Measurements from ENCODE around the gene THOC1. TPM values are rescaled to one million over a fixed set of nuclear protein-coding genes. Genes with fewer than 3 reads are reported as not detected.

The THOC1 gene
- total and polyA plus RNA-seq, 2 of the 4 experiments (the other 2 are of a cell fraction): 13.3 to 15.8 TPM

GRCh38 chr18:195651-196050, 72.2 kb downstream of the THOC1 start:
- no peak for ATAC-seq (ENCODE audit: low read depth)
- H3K27me3 ChIP-seq (ENCODE audit: control insufficient read depth, insufficient read depth, low read length): no peaks in the 10 kb centered on the region
- no peak overlapping the region for H2BK120ac ChIP-seq (ENCODE audit: low read depth, low read length)
- DNase-seq: no peak
- POLR2A ChIA-PET (ENCODE audit: unreplicated experiment): no interaction called here
- H2AFZ ChIP-seq (replicated peaks; ENCODE audit: low read length, poor library complexity): no peak overlapping the region
- H3K4ac ChIP-seq (ENCODE audit: low read depth, low read length): no peak overlapping the region
- no peak overlapping the region for H3K14ac ChIP-seq (replicated peaks; ENCODE audit: low read depth, low read length)
- WGBS, 2 experiments (ENCODE audit: extremely low coverage in 2 of 2, insufficient read length in 1 of 2): no CpG with 5 or more reads among the region's 1 CpG
- H3K27ac ChIP-seq (ENCODE audit: insufficient read depth, low read length): no peak overlapping the region
- no peak overlapping the region for H2AK5ac ChIP-seq (ENCODE audit: low read depth, low read length)
- peaks cover 3% of the 10 kb centered on the region; the same call in 1 of the 2 replicates for H4K20me1 ChIP-seq (ENCODE audit: insufficient read depth, low read length)
- no peak overlapping the region for H2BK20ac ChIP-seq (ENCODE audit: low read depth, low read length)
- no peak overlapping the region for H2BK5ac ChIP-seq (ENCODE audit: low read depth, low read length, poor library complexity, severe bottlenecking)
- no peak overlapping the region for H3K18ac ChIP-seq (ENCODE audit: low read depth, low read length)
- H3K4me2 ChIP-seq (ENCODE audit: low read depth, low read length): no peak overlapping the region
- H4K91ac ChIP-seq (ENCODE audit: insufficient read depth, low read depth, low read length): no peak overlapping the region
- H2BK15ac ChIP-seq (ENCODE audit: low read depth, low read length): no peak overlapping the region
- no peak overlapping the region for H2AK9ac ChIP-seq (replicated peaks; ENCODE audit: low read depth, low read length, poor library complexity)
- no TSS peak for BruUV-seq (replicated peaks)
- in situ Hi-C loops (cut with MboI; ENCODE audit: low sequenced_read_pairs) (no loop called here), intact Hi-C loops (cut with micrococcal nuclease) (no loop called here), dilution Hi-C loops (cut with HindIII; ENCODE audit: low sequenced_read_pairs, unreplicated experiment) (no loop called here)
- no peak overlapping the region for H4K8ac ChIP-seq (ENCODE audit: low read depth in 2 of 2, low read length in 2 of 2)
- peaks cover 18% of the 10 kb centered on the region for H3K36me3 ChIP-seq (ENCODE audit: control insufficient read depth, insufficient read depth, low read length)
- no peak for TF ChIP-seq NFE2L2 (IDR thresholded peaks at IDR 0.05; ENCODE audit: low read depth, low read length)
- TF ChIP-seq CEBPB (IDR thresholded peaks at IDR 0.05; ENCODE audit: low read depth, low read length): no peak
- no peak for TF ChIP-seq RFX5 (IDR thresholded peaks at IDR 0.05; ENCODE audit: low read depth, low read length)
- no peak for TF ChIP-seq RCOR1 (IDR thresholded peaks at IDR 0.05; ENCODE audit: insufficient replicate concordance, low read length)
- no peak for TF ChIP-seq MAFK (IDR thresholded peaks at IDR 0.05; ENCODE audit: low read depth, low read length)
- no peak for TF ChIP-seq CHD1 (IDR thresholded peaks at IDR 0.05; ENCODE audit: low read depth, low read length)
- no peak for TF ChIP-seq FOS (IDR thresholded peaks at IDR 0.05; ENCODE audit: low read depth, low read length)
- TF ChIP-seq SMC3 (IDR thresholded peaks at IDR 0.05; ENCODE audit: low read depth, low read length): no peak
- no peak for TF ChIP-seq CTCF (conservative IDR thresholded peaks at IDR 0.05; ENCODE audit: low read depth, low read length)
- no peak for TF ChIP-seq POLR2A (IDR thresholded peaks at IDR 0.05; ENCODE audit: low read depth, low read length)
- TF ChIP-seq USF2 (IDR thresholded peaks at IDR 0.05; ENCODE audit: low read depth, low read length): no peak
- no peak for TF ChIP-seq BHLHE40 (IDR thresholded peaks at IDR 0.05; ENCODE audit: low read depth, low read length)
- TF ChIP-seq MXI1 (IDR thresholded peaks at IDR 0.05; ENCODE audit: borderline replicate concordance, low read depth, low read length): no peak
- no peak overlapping the region for H3K4me3 ChIP-seq (ENCODE audit: insufficient read depth, low read depth, low read length)
- peaks cover 17 to 19% of the 10 kb centered on the region in 2 experiments for H3K79me1 ChIP-seq (ENCODE audit: low read depth in 1 of 2, low read length in 2 of 2)
- H3K9ac ChIP-seq (ENCODE audit: low read depth, low read length): no peak overlapping the region
- no peak overlapping the region for H3K56ac ChIP-seq (ENCODE audit: extremely low read depth, insufficient read depth, low read length)
- no peak overlapping the region for H4K5ac ChIP-seq (ENCODE audit: low read depth, low read length)
- CTCF ChIA-PET: no interaction called here
- no peaks in the 10 kb centered on the region for H3K9me1 ChIP-seq (ENCODE audit: insufficient read depth, low read length)
- H3K9me3 ChIP-seq (ENCODE audit: control insufficient read depth, insufficient read depth, low read length): no peaks in the 10 kb centered on the region
- H3K4me1 ChIP-seq (ENCODE audit: control insufficient read depth, insufficient read depth, low read length): no peaks in the 10 kb centered on the region; the same call in 1 of the 2 replicates
- no peak overlapping the region for H3K23ac ChIP-seq (ENCODE audit: low read depth, low read length)
